SH-SY5Y (cell line): ENCODE data around the gene HPCAL1.

Experiments
- GATA2 ChIP-seq: IDR thresholded peaks from 2 replicates; pipeline ENCODE4 v1.6.1; 2011; ENCODE audit warnings: mild to moderate bottlenecking, low read depth, low read length
- GATA3 ChIP-seq: IDR thresholded peaks from 2 replicates; pipeline ENCODE4 v1.6.1; 2011; ENCODE audit warnings: low read depth, mild to moderate bottlenecking, low read length, moderate library complexity

- TF ChIP-seq GATA2 (no peak), GATA3 (no peak)
Observed at GRCh38 chr2:10254373-10255188, 48.1 kb upstream of the HPCAL1 start.
